Neural cell (in vitro differentiated cells): ENCODE results near the gene TOR1AIP2. TPM values are rescaled to one million over a fixed set of nuclear protein-coding genes. Genes with fewer than 3 reads are reported as not detected.

Experiments used
- H2AFZ ChIP-seq: fragments of 200-600, 300-800 bp; sonication (generic), shearing (Covaris generic); 2 replicates; pipeline ENCODE4 v1.6.0; 2014; ENCODE audit warnings: low read depth, mild to moderate bottlenecking, antibody characterized with exemption, low read length, moderate library complexity
- H3F3A ChIP-seq: fragments of 200-600 bp; shearing (Covaris generic); 2 replicates; pipeline ENCODE4 v1.6.1; 2016; ENCODE audit warnings: mild to moderate bottlenecking, moderate library complexity, mixed read lengths, antibody characterized with exemption, low read length; ENCODE audit not compliant: insufficient read depth, poor library complexity, severe bottlenecking
- H3K27ac ChIP-seq: fragments of 200-600, 300-800 bp; sonication (generic), shearing (Covaris generic); 2 replicates; pipeline ENCODE4 v1.5.1; 2014; ENCODE audit warnings: mild to moderate bottlenecking, low read length, moderate library complexity
- H3K27me3 ChIP-seq: fragments of 300-800, 200-600 bp; sonication (generic), shearing (Covaris generic); 2 replicates; pipeline ENCODE4 v1.6.0; 2014; ENCODE audit warnings: mild to moderate bottlenecking, low read depth, low read length, moderate library complexity; ENCODE audit not compliant: insufficient read depth
- H3K36me3 ChIP-seq: fragments of 300-800, 200-600 bp; sonication (generic), shearing (Covaris generic); 2 replicates; pipeline ENCODE4 v1.5.1; 2014; ENCODE audit warnings: mild to moderate bottlenecking, antibody characterized with exemption, low read length, moderate library complexity; ENCODE audit not compliant: insufficient read depth
- H3K4me2 ChIP-seq: fragments of 300-800, 200-600 bp; sonication (generic), shearing (Covaris generic); 2 replicates; pipeline ENCODE4 v1.6.0; 2014; ENCODE audit warnings: mild to moderate bottlenecking, low read length
- H3K4me3 ChIP-seq: fragments of 300-800, 200-600 bp; sonication (generic), shearing (Covaris generic); 2 replicates; pipeline ENCODE4 v1.5.1; 2014; ENCODE audit warnings: mild to moderate bottlenecking, low read length, moderate library complexity
- H3K79me2 ChIP-seq: fragments of 200-600 bp; shearing (Covaris generic); replicated peaks from 2 replicates; pipeline ENCODE4 v1.6.0; 2014; ENCODE audit warnings: mild to moderate bottlenecking, low read length, moderate library complexity; ENCODE audit not compliant: insufficient read depth
- H3K9ac ChIP-seq: fragments of 300-800, 200-600 bp; sonication (generic), shearing (Covaris generic); 2 replicates; pipeline ENCODE4 v1.6.1; 2016; ENCODE audit warnings: mild to moderate bottlenecking, low read length, mixed read lengths
- H3K9me2 ChIP-seq: fragments of 200-600 bp; shearing (Covaris generic); 2 replicates; pipeline ENCODE4 v1.6.1; 2016; ENCODE audit warnings: mild to moderate bottlenecking, low read length, mixed read lengths; ENCODE audit not compliant: insufficient read depth
- H3K9me3 ChIP-seq: fragments of 200-600, 300-800 bp; sonication (generic), shearing (Covaris generic); 2 replicates; pipeline ENCODE4 v1.6.1; 2016; ENCODE audit warnings: mild to moderate bottlenecking, mixed run types, low read length, moderate library complexity, mixed read lengths
- H4K20me1 ChIP-seq: fragments of 200-600 bp; shearing (Covaris generic); 2 replicates; pipeline ENCODE4 v1.6.1; 2016; ENCODE audit warnings: mild to moderate bottlenecking, mixed run types; ENCODE audit not compliant: insufficient read depth
- CTCF ChIP-seq: fragments of 450-650 bp; IDR thresholded peaks from 2 replicates; pipeline ENCODE4 v1.5.1; 2014; ENCODE audit warnings: antibody characterized with exemption, mild to moderate bottlenecking, moderate library complexity; ENCODE audit not compliant: poor library complexity, severe bottlenecking
- EP300 ChIP-seq: fragments of 450-650 bp; conservative IDR thresholded peaks from 2 replicates; pipeline ENCODE4 v1.6.1; 2014; ENCODE audit warnings: antibody characterized with exemption, mild to moderate bottlenecking, moderate library complexity; ENCODE audit not compliant: poor library complexity, severe bottlenecking
- EZH2 ChIP-seq: fragments of 200-600, 300-800 bp; shearing (Covaris generic), sonication (generic); IDR thresholded peaks from 2 replicates; pipeline ENCODE4 v1.6.1; 2014; ENCODE audit warnings: antibody characterized with exemption, low read length, borderline replicate concordance, mild to moderate bottlenecking; ENCODE audit not compliant: insufficient read depth, poor library complexity, severe bottlenecking
- MXI1 ChIP-seq: fragments of 450-650 bp; conservative IDR thresholded peaks from 2 replicates; pipeline ENCODE4 v1.6.1; 2014; ENCODE audit warnings: antibody characterized with exemption, mild to moderate bottlenecking; ENCODE audit not compliant: poor library complexity, severe bottlenecking
- POLR2AphosphoS5 ChIP-seq: IDR thresholded peaks from 2 replicates; pipeline ENCODE4 v1.6.1; 2012
- RAD21 ChIP-seq: fragments of 450-650 bp; conservative IDR thresholded peaks from 2 replicates; pipeline ENCODE4 v1.6.1; 2014; ENCODE audit warnings: antibody characterized with exemption, mild to moderate bottlenecking, moderate library complexity
- REST ChIP-seq: IDR thresholded peaks from 2 replicates; pipeline ENCODE4 v1.6.1; 2012; ENCODE audit warnings: borderline replicate concordance
- SMC3 ChIP-seq: fragments of 450-650 bp; conservative IDR thresholded peaks from 2 replicates; pipeline ENCODE4 v1.6.1; 2014; ENCODE audit warnings: antibody characterized with exemption, mild to moderate bottlenecking, moderate library complexity; ENCODE audit not compliant: poor library complexity
- TAF1 ChIP-seq: IDR thresholded peaks from 2 replicates; pipeline ENCODE4 v1.6.1; 2012; ENCODE audit warnings: low read depth
- polyA plus RNA-seq: library from polyadenylated mRNA; depleted of rRNA; stranded (reverse); fragments of >200 nt; gene quantifications from 2 replicates; pipeline ENCODE4 v1.2.3, GENCODE V29; 2014

TOR1AIP2 gene
- polyA plus RNA-seq, 1 donor from 2014 or later, result 44.7 TPM

GRCh38 chr1:179807691-179808485 is 69.7 kb downstream of the TOR1AIP2 start:
- H3K9ac ChIP-seq, result no peak overlapping the region
- H3K9me2 ChIP-seq, result no peaks in the 10 kb centered on the region
- H2AFZ ChIP-seq, result no peak overlapping the region
- no peak overlapping the region for H3K4me2 ChIP-seq
- no peaks in the 10 kb centered on the region for H3K36me3 ChIP-seq
- H3K9me3 ChIP-seq, result no peaks in the 10 kb centered on the region
- no peaks in the 10 kb centered on the region for H3F3A ChIP-seq
- TF ChIP-seq EP300, result no peak
- TF ChIP-seq REST, result no peak
- no peak for TF ChIP-seq POLR2AphosphoS5
- no peak for TF ChIP-seq TAF1
- TF ChIP-seq SMC3, result no peak
- TF ChIP-seq RAD21, result no peak
- no peak for TF ChIP-seq EZH2
- no peak for TF ChIP-seq MXI1
- no peak for TF ChIP-seq CTCF
- no peaks in the 10 kb centered on the region for H3K27me3 ChIP-seq
- no peak overlapping the region for H3K27ac ChIP-seq
- no peak overlapping the region for H3K4me3 ChIP-seq
- no peaks in the 10 kb centered on the region for H3K79me2 ChIP-seq
- no peaks in the 10 kb centered on the region for H4K20me1 ChIP-seq

GRCh38 chr1:179807291-179807690 is 70.3 kb downstream of the TOR1AIP2 start:
- no peaks in the 10 kb centered on the region for H4K20me1 ChIP-seq
- no peak overlapping the region for H3K4me3 ChIP-seq
- H3K9me2 ChIP-seq, result no peaks in the 10 kb centered on the region
- H3K36me3 ChIP-seq, result no peaks in the 10 kb centered on the region
- no peak overlapping the region for H3K4me2 ChIP-seq
- no peak overlapping the region for H2AFZ ChIP-seq
- no peaks in the 10 kb centered on the region for H3K9me3 ChIP-seq
- TF ChIP-seq RAD21, result no peak
- no peak for TF ChIP-seq EZH2
- no peak for TF ChIP-seq REST
- TF ChIP-seq POLR2AphosphoS5, result no peak
- TF ChIP-seq MXI1, result no peak
- TF ChIP-seq TAF1, result no peak
- no peak for TF ChIP-seq SMC3
- TF ChIP-seq CTCF, result no peak
- TF ChIP-seq EP300, result no peak
- H3K79me2 ChIP-seq, result no peaks in the 10 kb centered on the region
- no peaks in the 10 kb centered on the region for H3K27me3 ChIP-seq
- no peak overlapping the region for H3K27ac ChIP-seq
- H3F3A ChIP-seq, result no peaks in the 10 kb centered on the region
- H3K9ac ChIP-seq, result no peak overlapping the region
